GM21723 (cell line): ENCODE measurements around the gene OPN1MW2.
"Not testable (repeated sequence)": the region's sequence is repeated elsewhere in the genome, so short reads cannot be mapped to it uniquely, and the experiment has no call there.

Experiments
- ATAC-seq: cut with Tn5 transposase; IDR thresholded peaks from one replicate; pipeline ENCODE4 v1.9.1; 2021; ENCODE audit warnings: mild to moderate bottlenecking, moderate library complexity; ENCODE audit not compliant: unreplicated experiment

Gene OPN1MW2

GRCh38 chrX:154263072-154263471 is 43.5 kb downstream of the OPN1MW2 start:
- ATAC-seq: not testable (repeated sequence)

GRCh38 chrX:154269245-154269644 is 49.7 kb downstream of the OPN1MW2 start:
- not testable (repeated sequence) for ATAC-seq
